NCI-H187 treated with DMSO at 0.1 percent for 48 hours (cell line): Measurements from ENCODE around the gene GREB1L.

Experiments used
- DNase-seq: peaks from one replicate; lab custom pipeline; 2025; lab: John Stamatoyannopoulos, UW

The GREB1L gene

GRCh38 chr18:21450503-21450902 lies 208.5 kb downstream of the GREB1L start:
- no peak for DNase-seq

DNA sequence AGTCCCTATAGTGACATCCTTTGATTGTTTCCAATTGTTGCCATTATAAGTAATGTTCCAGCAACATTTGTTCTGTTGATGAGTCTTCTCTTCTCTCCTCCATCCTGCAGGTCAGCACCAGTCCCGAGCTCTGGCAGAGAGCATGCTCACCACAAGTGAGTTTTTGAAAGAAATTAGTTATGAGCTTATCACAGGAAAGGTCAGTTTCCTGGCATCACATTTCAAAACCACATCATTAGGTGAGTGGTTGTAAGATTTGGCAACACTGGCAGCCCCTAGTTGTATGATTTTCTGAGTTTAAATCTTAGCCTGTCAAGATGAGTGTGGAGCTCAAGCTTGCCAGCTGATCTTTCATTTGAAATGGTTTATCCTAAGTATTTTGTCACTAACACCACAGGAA lies 208.9 kb downstream of the GREB1L start:
- DNase-seq = no peak

- no peak for DNase-seq
Measured at GRCh38 chr18:21451851-21452250, 209.8 kb downstream of the GREB1L start.

DNA sequence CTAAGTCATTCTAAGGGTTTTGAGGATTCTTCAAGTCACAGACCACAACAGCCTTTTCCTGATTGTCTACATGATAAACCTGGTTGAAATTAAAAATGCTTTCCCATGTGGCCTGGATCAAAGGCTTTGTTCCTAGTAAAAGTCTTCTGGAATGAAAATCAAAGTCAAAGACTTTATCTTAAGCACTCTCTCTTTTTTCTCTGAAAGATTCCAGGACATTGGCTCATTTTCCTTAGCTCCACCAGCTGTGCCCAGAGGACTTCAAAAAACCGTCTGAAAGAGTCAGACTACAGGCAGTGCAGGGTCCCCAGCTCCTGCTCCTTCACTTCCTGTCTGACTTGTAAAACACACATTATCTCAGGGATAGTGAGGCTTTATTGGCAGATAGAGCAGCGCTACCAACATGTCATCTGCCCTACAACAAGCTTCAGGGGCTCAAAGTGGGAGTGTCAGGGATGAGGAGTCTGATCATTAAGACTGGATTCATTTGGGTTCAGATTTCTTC lies 210.3 kb downstream of the GREB1L start:
- no peak for DNase-seq

- DNase-seq = no peak
Measured at GRCh38 chr18:21452796-21453510, 210.9 kb downstream of the GREB1L start.

DNA sequence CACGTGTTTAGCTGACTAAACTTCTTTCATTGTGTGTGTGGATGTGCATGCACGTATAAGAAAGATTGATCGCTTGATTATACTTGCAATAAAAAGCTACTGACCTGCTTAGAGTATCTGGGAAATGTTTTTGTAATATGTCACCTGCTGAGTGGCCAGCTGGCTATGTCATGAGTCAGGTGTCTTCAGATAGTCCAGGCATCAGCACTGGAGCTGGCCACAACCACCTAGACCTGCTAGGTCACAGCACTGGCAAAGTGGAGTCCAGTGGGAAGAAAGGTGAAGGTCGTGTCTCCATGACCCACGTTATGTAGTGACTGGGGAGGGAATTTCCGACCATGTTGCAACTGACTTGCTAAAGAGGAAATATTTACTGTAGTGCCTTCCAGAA lies 211.5 kb downstream of the GREB1L start:
- DNase-seq = no peak

DNA sequence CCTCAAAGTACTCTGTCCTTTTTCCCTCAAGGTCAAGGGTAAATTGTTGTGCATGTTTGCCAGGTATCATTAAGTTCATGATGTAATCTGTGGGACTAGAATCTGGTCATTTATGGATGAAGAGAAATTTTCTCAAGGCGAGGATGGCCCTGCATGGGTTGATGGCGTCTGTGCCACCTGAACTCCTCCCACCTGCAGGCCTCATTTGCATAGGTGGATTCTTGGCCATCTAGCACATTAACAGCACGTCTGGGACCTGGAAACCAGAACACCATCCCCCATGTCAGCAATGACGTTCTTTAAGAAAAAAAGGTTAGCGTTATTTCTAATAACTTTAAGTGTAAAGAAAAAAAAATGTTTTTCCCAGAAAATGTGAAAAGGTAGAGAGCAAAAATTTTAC lies 212.7 kb downstream of the GREB1L start:
- DNase-seq = no peak

DNA sequence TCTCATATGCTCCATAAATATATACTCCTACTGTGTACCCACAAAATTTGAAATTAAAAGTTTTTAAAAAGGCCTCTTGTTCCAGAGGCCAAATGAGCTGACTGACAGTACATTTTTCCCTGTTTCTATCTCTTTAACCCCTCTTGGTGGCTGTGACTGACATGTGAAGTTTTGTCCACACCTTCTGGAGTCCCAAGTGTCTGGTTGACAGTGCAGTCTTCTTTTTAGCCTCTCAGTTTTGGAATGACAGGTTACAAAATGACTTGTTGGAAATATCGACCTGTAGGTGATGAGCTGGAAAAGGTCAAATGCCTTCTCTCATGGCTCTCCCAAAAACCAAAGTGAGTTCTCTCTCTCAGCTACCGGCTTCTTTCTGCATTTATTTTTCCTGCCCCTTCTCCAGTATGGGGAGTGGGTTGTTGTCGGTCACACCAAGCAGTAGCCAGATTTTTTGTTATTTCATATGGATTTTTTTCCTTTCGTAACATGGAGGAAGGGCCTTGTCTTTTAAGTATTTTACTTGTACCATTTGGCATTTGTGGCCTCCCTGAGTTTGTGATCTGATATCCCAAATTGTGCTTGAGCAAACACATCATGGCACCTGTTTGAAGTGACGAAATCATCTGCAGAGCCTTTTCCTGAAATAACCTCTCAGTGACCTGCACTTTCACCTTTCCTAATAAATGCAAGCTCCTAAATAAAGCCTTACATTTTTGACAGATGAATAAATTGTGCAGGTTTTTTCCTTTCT lies 214.6 kb downstream of the GREB1L start:
- no peak for DNase-seq

- no peak for DNase-seq
Measured at GRCh38 chr18:21457179-21457535, 215.1 kb downstream of the GREB1L start.

- no peak for DNase-seq
Measured at GRCh38 chr18:21458310-21458709, 216.3 kb downstream of the GREB1L start.

GRCh38 chr18:21458788-21459187 lies 216.8 kb downstream of the GREB1L start:
- no peak for DNase-seq

- no peak for DNase-seq
Measured at GRCh38 chr18:21459706-21460286, 217.8 kb downstream of the GREB1L start.

DNA sequence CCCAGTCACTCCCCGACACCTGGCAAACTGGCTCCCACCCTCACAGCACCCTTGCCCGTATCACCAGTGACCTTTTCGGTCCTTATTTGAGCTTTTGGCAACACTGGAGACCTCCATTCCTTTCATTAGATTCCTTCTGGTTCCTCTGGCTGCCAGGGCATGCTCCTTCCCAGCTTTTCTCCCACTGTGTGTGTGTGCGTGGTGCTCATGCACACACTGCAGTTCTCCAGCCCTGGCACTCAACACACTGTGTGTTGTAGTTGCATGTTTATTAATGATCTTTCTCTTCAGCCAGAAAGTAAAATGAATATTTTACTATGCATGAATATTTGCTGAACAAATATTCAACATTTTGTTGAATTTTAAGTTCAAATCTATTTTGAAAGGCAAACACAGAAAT lies 219.4 kb downstream of the GREB1L start:
- DNase-seq = no peak

DNA sequence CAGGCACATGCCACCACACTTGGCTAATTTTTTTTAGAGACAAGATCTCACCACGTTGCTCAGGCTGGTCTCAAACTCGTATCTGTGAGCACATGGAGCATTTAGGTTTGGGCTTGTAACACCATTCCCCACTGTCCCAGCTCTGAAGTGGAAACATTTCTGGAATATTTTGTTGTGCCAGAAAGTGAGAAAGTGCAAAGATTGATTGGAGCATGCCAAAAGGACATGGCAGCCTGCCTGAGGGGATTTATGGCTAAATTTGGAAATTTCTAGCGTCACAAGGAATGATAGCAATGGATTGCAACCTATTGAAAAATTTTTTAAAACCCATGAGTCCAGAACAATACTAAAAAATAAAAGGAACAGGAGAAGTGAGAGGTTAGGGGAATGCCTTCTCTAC lies 221.7 kb downstream of the GREB1L start:
- no peak for DNase-seq

- no peak for DNase-seq
Measured at GRCh38 chr18:21468514-21469164, 226.6 kb downstream of the GREB1L start.

- DNase-seq = no peak
Measured at GRCh38 chr18:21472741-21473140, 230.7 kb downstream of the GREB1L start.

- DNase-seq = no peak
Measured at GRCh38 chr18:21474621-21475020, 232.6 kb downstream of the GREB1L start.

DNA sequence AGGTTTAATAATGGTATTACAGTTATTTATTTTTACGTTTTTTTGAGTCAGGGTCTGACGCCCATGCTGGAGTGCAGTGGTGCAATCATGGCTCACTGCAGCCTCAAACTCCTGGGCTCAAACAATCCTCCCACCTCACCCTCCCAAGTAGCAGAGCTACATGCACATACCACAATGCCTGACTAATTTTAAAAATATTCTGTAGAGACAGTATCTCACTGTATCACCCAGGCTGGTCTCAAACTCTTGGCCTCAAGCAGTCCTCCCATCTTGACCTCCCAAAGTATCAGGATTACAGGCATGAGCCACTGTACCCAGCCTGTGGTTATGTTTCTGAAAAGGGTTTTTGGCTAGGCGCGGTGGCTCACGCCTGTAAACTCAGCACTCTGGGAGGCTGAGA lies 237.7 kb downstream of the GREB1L start:
- no peak for DNase-seq

DNA sequence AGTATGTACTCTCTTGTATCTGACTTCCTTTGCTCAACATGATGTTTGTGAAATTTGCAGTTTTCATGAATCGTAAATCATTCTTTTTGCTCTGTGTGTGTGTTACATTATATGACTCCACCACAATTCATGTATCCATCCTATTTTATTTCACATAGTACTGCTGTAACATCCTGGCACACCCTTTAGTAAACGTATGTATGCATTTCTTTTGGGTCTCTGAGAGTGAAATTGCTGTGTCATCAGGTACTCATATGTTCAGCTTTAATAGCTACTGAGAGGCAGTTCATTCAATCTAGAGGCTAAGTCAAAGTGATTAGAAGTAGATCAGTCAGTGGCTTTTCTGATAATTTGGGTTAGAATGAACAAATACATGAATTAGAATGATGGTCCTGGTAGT lies 239.7 kb downstream of the GREB1L start:
- no peak for DNase-seq

DNA sequence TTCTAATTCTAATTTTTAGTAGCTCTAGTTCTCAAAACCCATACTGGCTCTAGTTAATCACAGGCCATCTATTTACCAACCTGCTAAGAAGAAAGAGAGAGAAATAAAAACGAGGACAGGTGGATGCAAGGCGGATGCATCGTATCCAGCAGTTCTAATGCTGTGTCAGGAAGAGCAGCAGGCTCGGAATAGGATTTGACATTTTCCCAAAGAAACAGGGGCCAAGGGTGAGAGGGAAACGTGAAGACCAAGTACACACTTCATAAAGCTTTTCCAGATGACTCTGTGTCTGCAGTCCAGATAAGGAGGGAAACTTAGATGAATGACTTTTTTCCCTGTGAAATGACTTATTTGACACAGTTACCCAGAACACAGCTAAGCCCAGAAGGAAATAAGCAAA lies 241.0 kb downstream of the GREB1L start:
- no peak for DNase-seq

- DNase-seq = no peak
Measured at GRCh38 chr18:21484851-21485636, 243.0 kb downstream of the GREB1L start.

DNA sequence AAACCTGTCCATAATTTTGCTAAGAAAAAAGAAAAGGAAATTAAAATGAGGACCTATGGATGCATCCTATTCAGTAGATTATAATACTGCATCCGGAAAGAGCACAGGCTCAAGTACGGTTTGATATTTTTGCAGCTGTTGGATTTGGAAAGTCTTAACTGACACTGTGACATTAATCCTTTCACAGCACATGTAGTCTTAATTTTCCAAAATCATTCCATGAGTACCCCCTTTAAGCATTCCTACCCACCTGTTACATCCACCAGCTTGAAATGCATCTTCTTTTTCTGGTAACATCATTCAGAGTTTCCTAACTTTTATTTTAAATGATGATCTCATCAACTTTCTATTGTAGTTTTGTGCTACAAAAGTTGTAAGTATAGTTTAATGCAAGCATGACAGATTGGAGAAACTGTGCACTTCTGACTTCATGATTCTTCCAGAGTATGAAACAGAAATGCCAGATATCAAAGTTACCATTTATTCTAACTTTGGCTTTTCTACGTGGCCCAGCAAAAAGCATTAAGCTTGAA lies 244.9 kb downstream of the GREB1L start:
- DNase-seq = no peak
